AG09319 (cell line): ENCODE results near the gene HSFX3.

ENCODE experiments used
- DNase-seq: peaks from one replicate; pipeline ENCODE4 v3.0.0-alpha.2; 2010; ENCODE audit warnings: low read depth; ENCODE audit errors: extremely low read depth
- CTCF ChIP-seq: IDR thresholded peaks from 2 replicates; pipeline ENCODE4 v1.5.1; 2011; ENCODE audit warnings: low read depth, mild to moderate bottlenecking, inconsistent platforms, low read length, moderate library complexity

HSFX3 gene

DNA sequence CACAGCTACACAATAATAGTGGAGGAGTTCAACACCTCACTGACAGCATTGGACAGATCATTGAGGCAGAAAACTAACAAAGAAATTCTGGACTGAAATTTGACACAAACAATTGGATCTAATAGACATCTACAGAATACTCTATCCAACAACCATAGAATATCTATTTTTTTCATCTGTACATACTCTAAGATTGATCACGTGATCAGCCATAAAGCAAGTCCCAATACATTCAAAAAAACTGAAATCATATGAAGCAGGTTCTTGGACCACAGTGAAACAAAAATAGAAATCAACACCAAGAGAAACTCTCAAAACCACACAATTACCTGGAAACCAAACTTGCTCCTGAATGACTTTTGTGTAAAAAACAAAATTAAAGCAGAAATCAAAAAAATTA is 32.4 kb downstream of the HSFX3 start:
- no peak for TF ChIP-seq CTCF
- DNase-seq, result no peak

DNA sequence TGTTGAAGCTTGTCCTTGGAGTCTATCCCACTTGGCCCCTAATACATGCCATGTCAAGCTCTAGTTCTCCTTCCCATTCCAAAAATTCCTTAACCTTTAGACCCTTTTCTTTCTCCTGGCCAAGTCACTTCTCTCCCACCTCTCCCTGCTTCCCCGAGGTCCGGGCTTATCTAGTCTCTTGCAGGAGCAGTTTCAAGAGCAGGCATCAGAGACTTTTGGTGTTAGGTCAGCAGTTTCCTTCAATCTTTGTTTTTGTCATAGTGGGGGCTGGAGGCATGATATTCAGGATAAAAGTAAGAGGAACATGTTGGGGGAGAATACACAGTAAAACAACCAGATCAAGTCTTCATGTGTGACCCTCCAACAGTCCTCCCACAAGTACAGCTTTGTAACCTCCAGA is 33.1 kb downstream of the HSFX3 start:
- TF ChIP-seq CTCF, result no peak

DNA sequence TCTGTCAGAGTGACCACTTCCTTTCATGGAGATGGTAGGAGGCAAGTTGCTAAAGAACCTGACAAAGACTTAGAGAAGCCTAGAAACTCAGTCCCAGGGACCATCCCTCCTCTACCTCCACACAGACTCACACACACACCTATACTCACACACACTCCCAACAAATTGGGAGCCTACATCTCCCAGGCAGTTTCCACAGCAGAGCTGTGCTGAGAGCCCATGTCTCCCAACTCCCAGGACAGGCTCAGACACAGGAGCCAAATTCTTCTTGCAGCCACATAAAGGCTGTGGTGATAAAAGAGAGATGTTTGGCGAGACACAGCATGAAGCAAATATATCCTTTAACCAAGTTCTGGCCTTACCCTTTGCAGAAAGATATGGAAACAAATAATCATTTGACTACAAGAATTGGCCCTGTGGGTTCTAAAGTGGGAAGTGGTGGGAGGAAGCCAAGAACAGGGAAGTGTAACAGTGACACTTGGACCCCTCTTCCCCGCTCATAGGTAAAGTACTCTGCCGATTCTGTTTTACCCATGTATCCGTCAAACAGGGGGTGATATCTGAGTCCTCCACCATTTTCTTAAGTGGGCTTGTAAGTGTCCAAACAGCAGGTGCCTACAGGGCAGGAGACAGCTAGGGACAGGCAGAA is 33.6 kb downstream of the HSFX3 start:
- DNase-seq, result no peak
- TF ChIP-seq CTCF, result no peak

More for the DNA sequence above, 33.1 kb downstream of the HSFX3 start:
- DNase-seq, result no peak

DNA sequence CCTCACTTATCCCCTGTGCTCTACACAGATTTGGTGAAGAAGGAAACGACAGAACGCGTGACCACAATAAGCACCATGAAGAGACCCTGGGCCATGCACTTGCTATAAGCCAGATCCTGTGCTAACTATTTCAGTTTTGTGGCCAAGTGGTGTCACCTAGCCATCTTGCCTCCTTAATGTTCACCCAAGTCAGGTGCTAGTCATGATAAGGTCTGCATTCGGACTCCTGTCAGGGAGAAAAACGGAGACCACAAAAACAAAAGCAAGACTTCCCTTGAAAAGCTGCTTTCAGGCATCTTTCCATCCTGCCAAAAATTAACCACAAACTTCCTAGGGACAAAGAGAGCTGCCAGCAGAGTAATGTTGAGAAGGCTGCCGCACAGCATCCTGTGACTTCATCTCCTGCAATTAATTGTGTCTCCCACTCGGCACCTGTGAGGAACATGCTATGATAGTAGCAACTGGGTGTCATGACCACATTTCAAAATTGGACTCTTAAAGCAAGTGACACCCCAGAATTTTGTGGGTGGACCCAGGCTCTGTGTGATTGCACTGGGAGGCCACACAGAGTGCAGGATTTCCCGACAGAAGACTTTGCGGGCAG is 35.8 kb downstream of the HSFX3 start:
- TF ChIP-seq CTCF, result no peak
- no peak for DNase-seq

- no peak for DNase-seq
Observed at GRCh38 chrX:149512225-149512885, 37.4 kb downstream of the HSFX3 start.

DNA sequence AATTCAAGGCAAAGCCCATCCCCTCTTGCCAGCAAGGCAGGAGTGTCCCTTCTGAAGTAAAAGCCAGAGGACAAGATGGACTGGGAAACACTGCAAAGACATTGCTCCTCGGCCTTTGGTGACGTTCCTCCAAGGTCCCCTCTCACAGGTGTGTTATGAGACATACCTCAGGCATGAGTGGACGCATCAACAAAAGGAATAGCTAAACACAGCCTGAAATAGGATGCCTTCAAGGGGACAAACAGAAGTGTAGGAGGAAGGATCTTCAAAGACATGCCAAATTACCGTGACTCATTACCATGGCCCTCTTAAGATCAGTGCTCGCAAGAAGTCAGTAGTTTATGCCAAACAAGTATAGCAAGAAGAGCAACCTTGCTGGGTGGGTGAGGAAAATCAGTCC is 38.6 kb downstream of the HSFX3 start:
- DNase-seq, result no peak
- no peak for TF ChIP-seq CTCF

More at GRCh38 chrX:149512225-149512885, 37.4 kb downstream of the HSFX3 start:
- TF ChIP-seq CTCF, result peak; percentile 61

- no peak for DNase-seq
- peak; percentile 11 for TF ChIP-seq CTCF
Observed at GRCh38 chrX:149510386-149510785, 39.3 kb downstream of the HSFX3 start.
